Measurements from ENCODE around the gene RAMP2. TPM values are rescaled to one million over a fixed set of nuclear protein-coding genes. Genes with fewer than 3 reads are reported as not detected.

Gene RAMP2
- total and polyA plus RNA-seq, 2 of the 13 experiments (the other 11 are each of a cell fraction or from before 2014, with no cell fraction given) = 1.4 to 5.2 TPM

- no peak for TF ChIP-seq ZNF710 (CRISPR knock-in tag; IDR thresholded peaks at IDR 0.05; ENCODE audit: borderline replicate concordance)
- TF ChIP-seq CBX1 (IDR thresholded peaks at IDR 0.05; ENCODE audit: low read depth) = peak; percentile 8
- TF ChIP-seq ZNF331 (CRISPR knock-in tag; IDR thresholded peaks at IDR 0.05) = no peak
- TF ChIP-seq TP53 (CRISPR knock-in tag; conservative IDR thresholded peaks at IDR 0.05) = 0 out of 2 replicates have a peak, but pooled peaks have one; percentile 39
- TF ChIP-seq ZNF770 (CRISPR knock-in tag; IDR thresholded peaks at IDR 0.05) = no peak
- TF ChIP-seq SP4 (CRISPR knock-in tag; IDR thresholded peaks at IDR 0.05) = no peak
- TF ChIP-seq SETDB1 (CRISPR knock-in tag; IDR thresholded peaks at IDR 0.05; ENCODE audit: borderline replicate concordance) = no peak
- TF ChIP-seq IKZF5 (CRISPR knock-in tag; IDR thresholded peaks at IDR 0.05) = peak; percentile 11
- TF ChIP-seq KLF13 (CRISPR knock-in tag; IDR thresholded peaks at IDR 0.05) = 0 out of 2 replicates have a peak, but pooled peaks have one; percentile 6
- TF ChIP-seq FLYWCH1 (CRISPR knock-in tag; IDR thresholded peaks at IDR 0.05) = no peak
- no peak for TF ChIP-seq E2F5 (CRISPR knock-in tag; conservative IDR thresholded peaks at IDR 0.05)
- no peak; the same call in 1 of the 2 replicates for TF ChIP-seq HNF1B (CRISPR knock-in tag; IDR thresholded peaks at IDR 0.05)
- TF ChIP-seq REXO4 (CRISPR knock-in tag; IDR thresholded peaks at IDR 0.05; ENCODE audit: borderline replicate concordance) = 0 out of 2 replicates have a peak, but pooled peaks have one; percentile 81
- peak; percentile 78; the same call in 1 of the 2 replicates for TF ChIP-seq TEAD2 (CRISPR knock-in tag; IDR thresholded peaks at IDR 0.05)
- TF ChIP-seq NR2F6 (IDR thresholded peaks at IDR 0.05) = no peak
- no peak; the same call in 1 of the 2 replicates for TF ChIP-seq NR2F6 (CRISPR knock-in tag; IDR thresholded peaks at IDR 0.05)
- TF ChIP-seq SALL2 (CRISPR knock-in tag; IDR thresholded peaks at IDR 0.05) = peak; percentile 60
- no peak; the same call in 1 of the 2 replicates for TF ChIP-seq SMAD1 (CRISPR knock-in tag; IDR thresholded peaks at IDR 0.05; ENCODE audit: borderline replicate concordance, low read depth)
- no peak for TF ChIP-seq ZNF75D (CRISPR knock-in tag; IDR thresholded peaks at IDR 0.05; ENCODE audit: borderline replicate concordance)
- peak; percentile 77 for TF ChIP-seq MYC (CRISPR knock-in tag; IDR thresholded peaks at IDR 0.05; ENCODE audit: borderline replicate concordance)
- no peak for TF ChIP-seq ZNF3 (CRISPR knock-in tag; IDR thresholded peaks at IDR 0.05)
- no peak for TF ChIP-seq ZNF550 (CRISPR knock-in tag; IDR thresholded peaks at IDR 0.05; ENCODE audit: borderline replicate concordance)
- peak; percentile 21; the same call in 1 of the 2 replicates for TF ChIP-seq ZSCAN9 (CRISPR knock-in tag; IDR thresholded peaks at IDR 0.05; ENCODE audit: borderline replicate concordance)
Measured at GRCh38 chr17:42744283-42744805, 16.7 kb upstream of the RAMP2 start (continued).
